Activated CD4-positive, alpha-beta memory T cell treated with anti-CD3 and anti-CD28 coated beads, Interleukin-2, amount 10 ng/mL, durations not matched to agents 7 days and 5 days (primary cell): Measurements from ENCODE around the gene CLSTN2. TPM values are rescaled to one million over a fixed set of nuclear protein-coding genes. Genes with fewer than 3 reads are reported as not detected.

Experiments
- CTCF ChIA-PET: fragments of 350-600 bp; sonication (Branson Sonifier 250); formaldehyde crosslinking; loops from one replicate; lab custom pipeline; 2021; ENCODE audit warnings: antibody characterized with exemption, inconsistent platforms; lab: Charles Lee
- POLR2A ChIA-PET: fragments of 350-600 bp; sonication (Branson Sonifier 250); formaldehyde crosslinking; loops from one replicate; lab custom pipeline; 2021; ENCODE audit warnings: antibody characterized with exemption; lab: Charles Lee
- DNase-seq: peaks from one replicate; pipeline ENCODE4 v3.0.0-alpha.2; 2020
- H3K27ac Mint-ChIP-seq: one replicate; pipeline ENCODE4 v1.8.0; 2021; ENCODE audit warnings: mild to moderate bottlenecking, mixed read lengths
- H3K27me3 Mint-ChIP-seq: one replicate; pipeline ENCODE4 v1.8.0; 2021; ENCODE audit warnings: mixed read lengths
- H3K36me3 Mint-ChIP-seq: one replicate; pipeline ENCODE4 v1.8.0; 2021; ENCODE audit warnings: low read depth, mixed read lengths
- H3K4me1 Mint-ChIP-seq: one replicate; pipeline ENCODE4 v1.8.0; 2021; ENCODE audit warnings: mixed read lengths
- H3K4me3 Mint-ChIP-seq: one replicate; pipeline ENCODE4 v1.8.0; 2021; ENCODE audit warnings: mild to moderate bottlenecking, mixed read lengths
- H3K9me3 Mint-ChIP-seq: one replicate; pipeline ENCODE4 v1.8.0; 2021; ENCODE audit warnings: mixed read lengths
- total RNA-seq, 2 experiments: library from RNA; stranded (reverse); gene quantifications; one replicate each; pipeline ENCODE4 v1.2.3, GENCODE V29; 2021

The CLSTN2 gene
- total RNA-seq = not detected

DNA sequence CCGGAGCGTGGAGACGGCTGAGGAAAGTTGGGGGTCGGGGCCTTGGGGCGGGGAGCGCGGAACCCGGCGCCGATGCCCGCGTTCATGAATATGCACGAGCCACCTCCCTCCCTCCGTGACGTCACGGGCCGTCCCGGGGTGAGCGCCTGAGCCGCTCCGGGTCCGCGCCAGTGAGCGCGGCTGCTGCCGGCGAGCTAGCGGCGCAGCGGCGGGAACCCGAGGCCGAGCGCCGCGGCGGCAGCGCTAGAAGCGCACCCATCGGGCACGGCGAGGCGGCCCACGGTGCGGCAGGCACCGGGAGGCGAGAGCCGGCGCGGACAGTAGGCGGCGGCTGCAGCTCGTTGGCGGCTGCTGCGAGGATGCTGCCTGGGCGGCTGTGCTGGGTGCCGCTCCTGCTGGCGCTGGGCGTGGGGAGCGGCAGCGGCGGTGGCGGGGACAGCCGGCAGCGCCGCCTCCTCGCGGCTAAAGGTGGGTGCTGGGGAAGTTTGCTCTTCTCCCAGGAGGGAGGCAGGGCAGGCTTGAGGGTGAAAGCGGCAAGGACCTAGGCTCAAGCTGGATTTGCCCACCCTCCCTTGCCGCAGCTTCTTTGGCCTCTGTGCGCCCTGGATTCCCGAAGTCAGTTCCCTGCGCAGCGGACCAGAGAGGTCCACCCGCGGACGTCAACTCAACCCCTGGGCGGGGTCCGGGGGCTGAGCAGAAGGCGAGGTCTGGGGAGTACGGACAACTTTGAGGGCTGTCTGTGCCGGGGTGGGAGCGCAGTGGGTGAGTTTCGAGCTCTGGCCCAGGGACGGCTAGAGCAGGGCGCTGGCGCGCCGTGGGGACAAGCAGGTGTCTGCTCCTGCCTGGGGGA, at the start of gene CLSTN2:
CLSTN2 (plus strand) TSS at position 170 of the 850 bp plus-strand sequence.
- Mint-ChIP-seq H3K36me3 (no peaks in the 10 kb centered on the region), H3K27me3 (peaks cover 35% of the 10 kb centered on the region), H3K4me3 (no peak within 1 kb of the TSS), H3K9me3 (no peaks in the 10 kb centered on the region), H3K27ac (no peak within 1 kb of the TSS), H3K4me1 (no peaks in the 10 kb centered on the region)
- POLR2A ChIA-PET = no interaction called here
- CTCF ChIA-PET = no interaction called here
- peak; percentile 18 for DNase-seq

GRCh38 chr3:139887431-139887830, 47.6 kb upstream of the CLSTN2 start:
- Mint-ChIP-seq H3K4me1 (no peaks in the 10 kb centered on the region), H3K27me3 (no peaks in the 10 kb centered on the region), H3K27ac (no peak overlapping the region), H3K4me3 (no peak overlapping the region), H3K36me3 (no peaks in the 10 kb centered on the region), H3K9me3 (peaks cover 9% of the 10 kb centered on the region)
- no peak for DNase-seq
- ChIA-PET CTCF (no interaction called here), POLR2A (no interaction called here)

DNA sequence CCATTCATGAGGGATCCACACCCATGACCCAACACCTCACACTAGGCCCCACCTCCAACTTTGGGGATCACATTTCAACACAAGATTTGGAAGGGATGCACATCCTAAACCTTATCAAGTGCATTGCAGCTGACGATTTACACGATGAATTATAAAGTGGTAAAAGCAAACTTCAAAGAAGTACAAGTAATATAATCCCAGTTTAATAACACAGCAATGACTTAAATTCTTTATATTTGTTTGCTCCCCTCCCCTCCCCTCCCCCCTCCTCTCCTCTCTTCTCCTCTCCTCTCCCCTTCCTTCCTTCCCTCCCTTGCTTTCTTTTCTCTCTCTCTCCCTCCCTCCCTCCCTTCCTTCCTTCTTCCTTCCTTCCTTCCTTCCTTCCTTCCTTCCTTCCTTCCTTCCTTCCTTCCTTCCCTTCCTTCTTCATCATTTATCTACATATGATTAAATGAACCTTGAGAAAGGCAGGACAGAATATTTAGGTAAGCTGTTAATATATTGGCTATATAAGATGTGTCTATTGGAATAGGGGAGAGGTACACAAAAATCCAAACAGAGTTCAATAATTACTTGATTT, 46.3 kb upstream of the CLSTN2 start:
- Mint-ChIP-seq H3K27me3 (no peaks in the 10 kb centered on the region), H3K27ac (no peak overlapping the region), H3K4me3 (no peak overlapping the region), H3K4me1 (no peaks in the 10 kb centered on the region), H3K36me3 (no peaks in the 10 kb centered on the region), H3K9me3 (peaks cover 4% of the 10 kb centered on the region)
- ChIA-PET CTCF (no interaction called here), POLR2A (no interaction called here)
- no peak for DNase-seq

- POLR2A ChIA-PET = no interaction called here
- CTCF ChIA-PET = no interaction called here
- no peaks in the 10 kb centered on the region for H3K36me3 Mint-ChIP-seq
- H3K4me3 Mint-ChIP-seq = no peak overlapping the region
- H3K27ac Mint-ChIP-seq = no peak overlapping the region
- H3K4me1 Mint-ChIP-seq = no peaks in the 10 kb centered on the region
- H3K9me3 Mint-ChIP-seq = no peaks in the 10 kb centered on the region
- H3K27me3 Mint-ChIP-seq = no peaks in the 10 kb centered on the region
- no peak for DNase-seq
These were observed 41.6 kb upstream of the CLSTN2 start for GRCh38 chr3:139893267-139893962.

DNA sequence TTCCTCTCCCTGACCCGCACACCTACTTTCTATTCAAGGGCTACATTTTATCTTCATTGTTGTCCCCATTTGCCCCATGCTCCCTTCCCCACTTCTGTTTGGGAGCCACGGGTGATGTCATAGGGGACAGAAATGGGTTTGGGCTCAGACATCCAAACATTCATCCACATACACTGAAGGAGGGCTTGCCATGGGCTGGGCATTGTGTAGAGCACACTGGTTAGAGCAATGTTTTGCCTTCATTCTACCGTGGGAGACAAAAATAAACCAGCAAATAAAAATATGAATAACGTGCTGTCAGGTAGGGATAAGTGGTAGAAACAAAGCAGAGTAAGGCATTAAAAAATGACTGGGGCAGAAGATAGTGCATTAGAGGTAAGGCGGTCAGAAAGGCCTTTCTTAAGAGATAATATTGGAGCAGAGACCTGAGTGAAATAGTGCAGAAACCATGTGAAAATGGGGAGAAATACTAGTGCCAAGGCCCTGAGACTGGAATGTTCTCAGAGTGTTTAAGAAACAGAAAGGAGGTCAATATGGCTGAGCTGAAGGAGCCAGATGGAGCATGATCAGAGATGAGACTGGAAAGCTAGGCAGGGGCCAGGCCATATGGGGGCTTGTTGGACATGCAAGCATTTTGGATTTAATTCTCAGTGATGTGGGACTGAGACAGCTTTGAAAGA, 40.9 kb upstream of the CLSTN2 start:
- no peaks in the 10 kb centered on the region for H3K27me3 Mint-ChIP-seq
- no peak overlapping the region for H3K27ac Mint-ChIP-seq
- H3K9me3 Mint-ChIP-seq = no peaks in the 10 kb centered on the region
- ChIA-PET CTCF (no interaction called here), POLR2A (no interaction called here)
- H3K36me3 Mint-ChIP-seq = no peaks in the 10 kb centered on the region
- H3K4me1 Mint-ChIP-seq = no peaks in the 10 kb centered on the region
- no peak for DNase-seq
- H3K4me3 Mint-ChIP-seq = no peak overlapping the region

DNA sequence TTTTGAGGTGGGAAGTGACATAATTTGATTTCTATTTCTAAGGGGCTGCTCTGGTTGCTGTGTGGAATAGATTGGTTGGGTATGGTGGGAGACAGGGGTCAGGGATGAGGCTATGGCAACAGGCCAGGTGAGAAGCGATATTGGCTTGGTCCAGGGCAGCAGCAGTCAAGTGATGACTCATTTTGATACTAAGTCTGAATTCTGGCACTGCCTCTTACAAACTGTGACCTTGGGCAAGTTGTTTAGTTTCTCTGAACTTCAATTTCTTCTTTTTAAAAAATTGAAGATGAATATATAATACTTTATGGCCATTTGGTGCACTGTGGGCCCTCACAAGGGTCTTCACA, 40.4 kb upstream of the CLSTN2 start:
- no peak overlapping the region for H3K4me3 Mint-ChIP-seq
- ChIA-PET POLR2A (no interaction called here), CTCF (no interaction called here)
- H3K36me3 Mint-ChIP-seq = no peaks in the 10 kb centered on the region
- no peak for DNase-seq
- no peaks in the 10 kb centered on the region for H3K4me1 Mint-ChIP-seq
- no peaks in the 10 kb centered on the region for H3K27me3 Mint-ChIP-seq
- no peaks in the 10 kb centered on the region for H3K9me3 Mint-ChIP-seq
- no peak overlapping the region for H3K27ac Mint-ChIP-seq

GRCh38 chr3:139897759-139898158, 37.2 kb upstream of the CLSTN2 start:
- ChIA-PET CTCF (no interaction called here), POLR2A (no interaction called here)
- H3K4me1 Mint-ChIP-seq = no peaks in the 10 kb centered on the region
- H3K27ac Mint-ChIP-seq = no peak overlapping the region
- H3K9me3 Mint-ChIP-seq = no peaks in the 10 kb centered on the region
- no peaks in the 10 kb centered on the region for H3K27me3 Mint-ChIP-seq
- no peak for DNase-seq
- no peaks in the 10 kb centered on the region for H3K36me3 Mint-ChIP-seq
- H3K4me3 Mint-ChIP-seq = no peak overlapping the region

DNA sequence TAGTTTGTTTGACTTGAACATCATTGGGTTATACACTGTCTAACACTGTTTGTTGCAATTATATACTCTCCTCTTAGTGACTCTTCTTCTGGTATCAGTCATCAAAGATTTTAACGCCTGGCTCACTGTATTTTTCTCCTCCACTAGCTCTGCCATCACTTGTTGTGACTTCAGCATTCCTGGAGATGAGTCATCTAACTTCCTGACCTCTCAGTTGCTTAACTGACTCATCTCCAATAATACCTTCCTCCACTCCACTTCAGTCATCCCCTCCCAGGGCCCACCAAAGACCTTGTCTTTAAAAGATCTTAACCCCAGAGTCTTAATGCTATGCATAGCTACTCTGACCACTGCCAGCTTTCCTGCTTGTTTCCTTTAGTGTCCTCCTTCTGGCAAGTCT, 28.6 kb upstream of the CLSTN2 start:
- H3K9me3 Mint-ChIP-seq = no peaks in the 10 kb centered on the region
- H3K4me1 Mint-ChIP-seq = no peaks in the 10 kb centered on the region
- CTCF ChIA-PET = no interaction called here
- H3K4me3 Mint-ChIP-seq = no peak overlapping the region
- DNase-seq = no peak
- H3K27ac Mint-ChIP-seq = no peak overlapping the region
- no peaks in the 10 kb centered on the region for H3K36me3 Mint-ChIP-seq
- POLR2A ChIA-PET = no interaction called here
- H3K27me3 Mint-ChIP-seq = no peaks in the 10 kb centered on the region

- Mint-ChIP-seq H3K9me3 (peaks cover 9% of the 10 kb centered on the region), H3K27ac (no peak overlapping the region), H3K4me1 (no peaks in the 10 kb centered on the region), H3K27me3 (no peaks in the 10 kb centered on the region), H3K4me3 (no peak overlapping the region), H3K36me3 (no peaks in the 10 kb centered on the region)
- ChIA-PET POLR2A (no interaction called here), CTCF (no interaction called here)
- DNase-seq = no peak
These were observed 25.2 kb upstream of the CLSTN2 start for GRCh38 chr3:139909811-139910210.

- Mint-ChIP-seq H3K9me3 (peaks cover 9% of the 10 kb centered on the region), H3K36me3 (no peaks in the 10 kb centered on the region), H3K4me1 (no peaks in the 10 kb centered on the region), H3K27ac (no peak overlapping the region), H3K4me3 (no peak overlapping the region), H3K27me3 (no peaks in the 10 kb centered on the region)
- POLR2A ChIA-PET = no interaction called here
- CTCF ChIA-PET = no interaction called here
- DNase-seq = no peak
These were observed 18.7 kb upstream of the CLSTN2 start for GRCh38 chr3:139916271-139916670.

DNA sequence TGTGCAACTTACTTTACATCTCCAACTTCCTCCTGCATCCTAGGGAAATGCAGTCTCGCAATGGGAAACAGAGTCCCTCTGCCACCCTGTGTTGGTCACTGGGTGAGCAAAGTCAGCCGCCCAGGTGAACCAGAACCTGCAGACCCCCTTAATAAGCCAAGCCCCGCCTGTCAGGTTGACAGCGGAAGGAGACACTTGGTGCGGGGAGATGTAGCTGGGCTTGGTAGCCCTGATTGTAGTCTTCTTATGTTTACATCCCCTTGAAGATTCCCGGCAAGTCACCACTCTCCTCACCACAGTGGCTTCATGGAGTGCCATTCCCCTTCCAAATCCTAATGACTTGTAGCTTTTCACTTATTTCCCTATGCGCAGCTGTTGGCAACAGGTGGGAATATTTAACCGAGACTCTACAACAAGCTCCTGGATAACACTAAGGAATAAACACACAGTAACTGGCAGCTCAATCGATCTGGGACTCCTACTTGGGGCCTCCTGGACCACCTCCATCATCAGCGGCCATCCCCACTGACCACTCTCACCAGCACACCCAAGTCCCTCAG, 17.7 kb upstream of the CLSTN2 start:
- H3K4me1 Mint-ChIP-seq = no peaks in the 10 kb centered on the region
- no peak overlapping the region for H3K27ac Mint-ChIP-seq
- H3K9me3 Mint-ChIP-seq = peaks cover 5% of the 10 kb centered on the region
- H3K4me3 Mint-ChIP-seq = no peak overlapping the region
- no peaks in the 10 kb centered on the region for H3K36me3 Mint-ChIP-seq
- DNase-seq = no peak
- no peaks in the 10 kb centered on the region for H3K27me3 Mint-ChIP-seq
- POLR2A ChIA-PET = no interaction called here
- CTCF ChIA-PET = no interaction called here

GRCh38 chr3:139928708-139929505, 6.1 kb upstream of the CLSTN2 start:
- Mint-ChIP-seq H3K4me3 (no peak overlapping the region), H3K4me1 (no peaks in the 10 kb centered on the region), H3K27ac (no peak overlapping the region), H3K27me3 (peaks cover 5% of the 10 kb centered on the region), H3K9me3 (no peaks in the 10 kb centered on the region), H3K36me3 (no peaks in the 10 kb centered on the region)
- DNase-seq = no peak
- ChIA-PET CTCF (no interaction called here), POLR2A (no interaction called here)
